ENCODE results near the gene AGAP3. TPM values are rescaled to one million over a fixed set of nuclear protein-coding genes. Genes with fewer than 3 reads are reported as not detected.

Gene AGAP3
- total RNA-seq, 2 donors from 2014 or later: 55.7 to 63.6 TPM

GRCh38 chr7:151137791-151138152 lies 51.5 kb downstream of the AGAP3 start:
- peak; percentile 58 for DNase-seq (ENCODE audit: low spot score)
- intact Hi-C loops (cut with DNase I): loop anchor here in 1 of 2 donors (10.0 kb wide), 1 partner anchor 77 kb away; the partner anchor contains the start of gene H2BK1

GRCh38 chr7:151138153-151138851 lies 52.0 kb downstream of the AGAP3 start:
- DNase-seq (ENCODE audit: low spot score): peak; percentile 71
- intact Hi-C loops (cut with DNase I): loop anchor here in 1 of 2 donors (10.0 kb wide), 1 partner anchor 76 kb away; the partner anchor contains the start of gene H2BK1

GRCh38 chr7:151139071-151139790 lies 53.0 kb downstream of the AGAP3 start:
- intact Hi-C loops (cut with DNase I): loop anchor here in 1 of 2 donors (1.0 to 10.0 kb wide), 2 partner anchors 19 to 76 kb away; partner anchors contain the start of gene H2BK1
- peak; percentile 64 for DNase-seq (ENCODE audit: low spot score)

GRCh38 chr7:151139791-151140190 lies 53.5 kb downstream of the AGAP3 start:
- intact Hi-C loops (cut with DNase I): loop anchor here in 1 of 2 donors (1.0 to 10.0 kb wide), 2 partner anchors 19 to 75 kb away; partner anchors contain the start of gene H2BK1
- peak; percentile 61 for DNase-seq (ENCODE audit: low spot score)

- peak; percentile 47 for DNase-seq (ENCODE audit: low spot score)
- intact Hi-C loops (cut with DNase I): no loop called here
Measured at GRCh38 chr7:151140826-151141225, 54.6 kb downstream of the AGAP3 start.

GRCh38 chr7:151141311-151141854 lies 55.1 kb downstream of the AGAP3 start:
- no peak for DNase-seq (ENCODE audit: low spot score)
- intact Hi-C loops (cut with DNase I): no loop called here

GRCh38 chr7:151141855-151142685 lies 55.8 kb downstream of the AGAP3 start:
- intact Hi-C loops (cut with DNase I): no loop called here
- peak; percentile 70 for DNase-seq (ENCODE audit: low spot score)

GRCh38 chr7:151142686-151143040 lies 56.4 kb downstream of the AGAP3 start:
- peak; percentile 67 for DNase-seq (ENCODE audit: low spot score)

GRCh38 chr7:151143261-151144015 lies 57.2 kb downstream of the AGAP3 start:
- intact Hi-C loops (cut with DNase I): no loop called here
- peak; percentile 78 for DNase-seq (ENCODE audit: low spot score)

More at GRCh38 chr7:151142686-151143040, 56.4 kb downstream of the AGAP3 start:
- intact Hi-C loops (cut with DNase I): no loop called here

GRCh38 chr7:151144387-151144786 lies 58.1 kb downstream of the AGAP3 start:
- no peak for DNase-seq (ENCODE audit: low spot score)
- intact Hi-C loops (cut with DNase I): no loop called here

- intact Hi-C loops (cut with DNase I): no loop called here
- DNase-seq (ENCODE audit: low spot score): no peak
Measured at GRCh38 chr7:151146761-151147160, 60.5 kb downstream of the AGAP3 start.

- intact Hi-C loops (cut with DNase I): no loop called here
- no peak for DNase-seq (ENCODE audit: low spot score)
Measured at GRCh38 chr7:151148319-151149259, 62.3 kb downstream of the AGAP3 start.

GRCh38 chr7:151150388-151150787 lies 64.1 kb downstream of the AGAP3 start:
- no peak for DNase-seq (ENCODE audit: low spot score)
- intact Hi-C loops (cut with DNase I): no loop called here

GRCh38 chr7:151152643-151153513 lies 66.6 kb downstream of the AGAP3 start:
- intact Hi-C loops (cut with DNase I): no loop called here

GRCh38 chr7:151157645-151158329 lies 71.5 kb downstream of the AGAP3 start:
- intact Hi-C loops (cut with DNase I): loop anchor here in 1 of 2 donors (1.0 kb wide), 1 partner anchor 18 kb away; no protein-coding TSS in a partner anchor
- DNase-seq (ENCODE audit: low spot score): no peak

More at GRCh38 chr7:151152643-151153513, 66.6 kb downstream of the AGAP3 start:
- no peak for DNase-seq (ENCODE audit: low spot score)

- intact Hi-C loops (cut with DNase I): no loop called here
- DNase-seq (ENCODE audit: low spot score): no peak
Measured at GRCh38 chr7:151161757-151162156, 75.5 kb downstream of the AGAP3 start.
